Activated T-cell treated with anti-CD3 and anti-CD28 coated beads, Interleukin-2, amount 50 U/mL, for 48 hours (primary cell): ENCODE results near the gene STEAP1.
"Not testable (repeated sequence)": the region's sequence is repeated elsewhere in the genome, so short reads cannot be mapped to it uniquely, and the experiment has no call there.

Source experiments
- DNase-seq, 2 experiments: peaks; one replicate each; pipeline ENCODE4 v3.0.0-alpha.2; 2020

STEAP1 gene

GRCh38 chr7:90153943-90154771, at the start of gene STEAP1:
TSS of gene STEAP1 (plus strand) at chr7:90154469. CDS start at chr7:90159789, 5,320 bp downstream.
- DNase-seq: peak; percentile 93

GRCh38 chr7:90114972-90115371, 39.3 kb upstream of the STEAP1 start:
- DNase-seq: not testable (repeated sequence)

GRCh38 chr7:90118551-90119177, 35.6 kb upstream of the STEAP1 start:
- peak in 1 of 2 experiments; percentile 15 for DNase-seq

GRCh38 chr7:90119178-90119971, 34.9 kb upstream of the STEAP1 start:
- DNase-seq: peak; percentile 29 to 41

GRCh38 chr7:90120205-90120604, 34.1 kb upstream of the STEAP1 start:
- DNase-seq: not testable (repeated sequence)

GRCh38 chr7:90131746-90132145, 22.5 kb upstream of the STEAP1 start:
- not testable (repeated sequence) for DNase-seq

- DNase-seq: not testable (repeated sequence)
Observed at GRCh38 chr7:90147079-90147960, 6.9 kb upstream of the STEAP1 start.

- peak; percentile 32 to 38 for DNase-seq
Observed at GRCh38 chr7:90149428-90149827, 4.8 kb upstream of the STEAP1 start.

GRCh38 chr7:90151884-90152283, 2.4 kb upstream of the STEAP1 start:
- DNase-seq: not testable (repeated sequence)

- DNase-seq: not testable (repeated sequence)
Observed at GRCh38 chr7:90152642-90153253, 1.5 kb upstream of the STEAP1 start.

- no peak for DNase-seq
Observed at GRCh38 chr7:90155206-90155605, 937 bp downstream of the STEAP1 start.

- not testable (repeated sequence) for DNase-seq
Observed at GRCh38 chr7:90157331-90157730, 3.1 kb downstream of the STEAP1 start.

GRCh38 chr7:90157761-90158350, 3.6 kb downstream of the STEAP1 start:
- DNase-seq: not testable (repeated sequence)

GRCh38 chr7:90163534-90163933, 9.3 kb downstream of the STEAP1 start:
- no peak for DNase-seq

GRCh38 chr7:90165724-90166123, 11.5 kb downstream of the STEAP1 start:
- DNase-seq: no peak

GRCh38 chr7:90166153-90166552, 11.9 kb downstream of the STEAP1 start:
- no peak for DNase-seq

- DNase-seq: no peak
Observed at GRCh38 chr7:90167361-90167760, 13.1 kb downstream of the STEAP1 start.

- DNase-seq: no peak
Observed at GRCh38 chr7:90169891-90170290, 15.6 kb downstream of the STEAP1 start.

- DNase-seq: no peak
Observed at GRCh38 chr7:90172121-90172520, 17.9 kb downstream of the STEAP1 start.

GRCh38 chr7:90172624-90173023, 18.4 kb downstream of the STEAP1 start:
- DNase-seq: no peak

GRCh38 chr7:90173127-90173844, 19.0 kb downstream of the STEAP1 start:
- no peak for DNase-seq
